WTC11 (cell line): ENCODE data around the gene MAP1A. TPM values are rescaled to one million over a fixed set of nuclear protein-coding genes. Genes with fewer than 3 reads are reported as not detected.

ENCODE experiments used
- ATAC-seq: fragments of 200-7000 bp; cut with Tn5 transposase; 2 replicates; pipeline ENCODE4 v1.10.0; 2021; ENCODE audit warnings: mild to moderate bottlenecking, moderate library complexity
- CTCF ChIA-PET: fragments of 300-600 bp; sonication (Branson Sonifier 250); formaldehyde crosslinking; loops from one replicate; lab custom pipeline; 2021; ENCODE audit warnings: antibody characterized with exemption; lab: Charles Lee
- POLR2A ChIA-PET: fragments of 350-600 bp; sonication (Branson Sonifier 250); formaldehyde crosslinking; loops from one replicate; lab custom pipeline; 2021; ENCODE audit warnings: antibody characterized with exemption; lab: Charles Lee
- DNase-seq: peaks from one replicate; pipeline ENCODE4 v3.0.0; 2021; ENCODE audit warnings: low spot score
- H3K27ac Mint-ChIP-seq: 2 replicates; pipeline ENCODE4 v1.8.0; 2021; ENCODE audit warnings: mixed read lengths
- H3K27me3 Mint-ChIP-seq: 2 replicates; pipeline ENCODE4 v1.8.0; 2021; ENCODE audit warnings: low read depth, mild to moderate bottlenecking, moderate library complexity, mixed read lengths
- H3K36me3 Mint-ChIP-seq: 2 replicates; pipeline ENCODE4 v1.8.0; 2021; ENCODE audit warnings: mixed read lengths
- H3K4me1 Mint-ChIP-seq: 2 replicates; pipeline ENCODE4 v1.8.0; 2022; ENCODE audit warnings: mixed read lengths
- H3K4me3 Mint-ChIP-seq: 2 replicates; pipeline ENCODE4 v1.8.0; 2021; ENCODE audit warnings: mild to moderate bottlenecking, moderate library complexity, mixed read lengths
- H3K9me3 Mint-ChIP-seq: 2 replicates; pipeline ENCODE4 v1.8.0; 2021; ENCODE audit warnings: mixed read lengths
- CBFB ChIP-seq: sonication (generic); formaldehyde crosslinking; IDR thresholded peaks from 2 replicates; pipeline ENCODE4 v1.8.1; 2022; ENCODE audit warnings: mild to moderate bottlenecking, low read depth, missing genetic modification reagents
- ELF4 ChIP-seq: sonication (generic); formaldehyde crosslinking; IDR thresholded peaks from 2 replicates; pipeline ENCODE4 v1.8.1; 2022; ENCODE audit warnings: low read depth, mild to moderate bottlenecking, moderate library complexity, missing genetic modification reagents
- ETV6 ChIP-seq: sonication (generic); formaldehyde crosslinking; IDR thresholded peaks from 2 replicates; pipeline ENCODE4 v1.8.1; 2022; ENCODE audit warnings: mild to moderate bottlenecking, missing genetic modification reagents
- FOXJ3 ChIP-seq: sonication (generic); formaldehyde crosslinking; IDR thresholded peaks from 2 replicates; pipeline ENCODE4 v1.9.0; 2021; ENCODE audit warnings: missing genetic modification reagents, mild to moderate bottlenecking, borderline replicate concordance
- FOXK1 ChIP-seq: sonication (generic); formaldehyde crosslinking; IDR thresholded peaks from 2 replicates; pipeline ENCODE4 v1.8.0; 2022; ENCODE audit warnings: mild to moderate bottlenecking, moderate library complexity, missing genetic modification reagents
- FOXP1 ChIP-seq: sonication (generic); formaldehyde crosslinking; IDR thresholded peaks from 2 replicates; pipeline ENCODE4 v1.8.0; 2022; ENCODE audit warnings: missing genetic modification reagents, mild to moderate bottlenecking, moderate library complexity, borderline replicate concordance
- NFE2L1 ChIP-seq: sonication (generic); formaldehyde crosslinking; IDR thresholded peaks from 2 replicates; pipeline ENCODE4 v1.8.1; 2023; ENCODE audit warnings: missing genetic modification reagents
- OVOL2 ChIP-seq: fragments of 250-450 bp; sonication (Bioruptor Pico); IDR thresholded peaks from 2 replicates; pipeline ENCODE4 v1.9.0; 2021; ENCODE audit warnings: mild to moderate bottlenecking, borderline replicate concordance
- SMAD4 ChIP-seq: sonication (generic); formaldehyde crosslinking; IDR thresholded peaks from 2 replicates; pipeline ENCODE4 v1.8.0; 2022; ENCODE audit warnings: mild to moderate bottlenecking, missing genetic modification reagents
- SOX15 ChIP-seq: fragments of 250-450 bp; sonication (Bioruptor Pico); IDR thresholded peaks from 2 replicates; pipeline ENCODE4 v1.9.0; 2021; ENCODE audit warnings: mild to moderate bottlenecking
- TEAD4 ChIP-seq: sonication (generic); formaldehyde crosslinking; IDR thresholded peaks from 2 replicates; pipeline ENCODE4 v1.8.0; 2022; ENCODE audit warnings: mild to moderate bottlenecking, missing genetic modification reagents
- TP53 ChIP-seq: sonication (generic); formaldehyde crosslinking; IDR thresholded peaks from 2 replicates; pipeline ENCODE4 v1.8.1; 2023; ENCODE audit warnings: mild to moderate bottlenecking, missing genetic modification reagents
- ZNF219 ChIP-seq: sonication (generic); formaldehyde crosslinking; IDR thresholded peaks from 2 replicates; pipeline ENCODE4 v1.8.0; 2023; ENCODE audit warnings: missing genetic modification reagents, mild to moderate bottlenecking, borderline replicate concordance
- ZNF317 ChIP-seq: sonication (generic); formaldehyde crosslinking; IDR thresholded peaks from 2 replicates; pipeline ENCODE4 v1.8.1; 2023; ENCODE audit warnings: low read depth, mild to moderate bottlenecking, moderate library complexity, missing genetic modification reagents, borderline replicate concordance
- ZNF671 ChIP-seq: fragments of 250-450 bp; sonication (Bioruptor Pico); IDR thresholded peaks from 2 replicates; pipeline ENCODE4 v1.8.0; 2021; ENCODE audit warnings: mild to moderate bottlenecking
- total RNA-seq: library from RNA; stranded (reverse); gene quantifications from 3 replicates; pipeline ENCODE4 v1.2.3, GENCODE V29; 2021
- TF ChIP-seq, protein P1 (sequence below): sonication (generic); formaldehyde crosslinking; IDR thresholded peaks from 2 replicates; pipeline ENCODE4 v1.8.1; 2022; ENCODE audit warnings: mild to moderate bottlenecking, moderate library complexity, missing genetic modification reagents
- TF ChIP-seq, protein P2 (sequence below): sonication (generic); formaldehyde crosslinking; conservative IDR thresholded peaks from 2 replicates; pipeline ENCODE4 v1.8.1; 2023; ENCODE audit warnings: mild to moderate bottlenecking, low read depth, missing genetic modification reagents, moderate library complexity
- TF ChIP-seq, protein P3 (sequence below): sonication (generic); formaldehyde crosslinking; IDR thresholded peaks from 2 replicates; pipeline ENCODE4 v1.8.0; 2022; ENCODE audit warnings: mild to moderate bottlenecking, missing genetic modification reagents
- TF ChIP-seq, protein P4 (sequence below): sonication (generic); formaldehyde crosslinking; IDR thresholded peaks from 2 replicates; pipeline ENCODE4 v1.8.1; 2023; ENCODE audit warnings: mild to moderate bottlenecking, missing genetic modification reagents
- TF ChIP-seq, protein P5 (sequence below): sonication (generic); formaldehyde crosslinking; conservative IDR thresholded peaks from 2 replicates; pipeline ENCODE4 v1.8.1; 2022; ENCODE audit warnings: mild to moderate bottlenecking, missing genetic modification reagents

MAP1A gene
- total RNA-seq, 1 experiment from 2014 or later: 2.2 TPM

DNA sequence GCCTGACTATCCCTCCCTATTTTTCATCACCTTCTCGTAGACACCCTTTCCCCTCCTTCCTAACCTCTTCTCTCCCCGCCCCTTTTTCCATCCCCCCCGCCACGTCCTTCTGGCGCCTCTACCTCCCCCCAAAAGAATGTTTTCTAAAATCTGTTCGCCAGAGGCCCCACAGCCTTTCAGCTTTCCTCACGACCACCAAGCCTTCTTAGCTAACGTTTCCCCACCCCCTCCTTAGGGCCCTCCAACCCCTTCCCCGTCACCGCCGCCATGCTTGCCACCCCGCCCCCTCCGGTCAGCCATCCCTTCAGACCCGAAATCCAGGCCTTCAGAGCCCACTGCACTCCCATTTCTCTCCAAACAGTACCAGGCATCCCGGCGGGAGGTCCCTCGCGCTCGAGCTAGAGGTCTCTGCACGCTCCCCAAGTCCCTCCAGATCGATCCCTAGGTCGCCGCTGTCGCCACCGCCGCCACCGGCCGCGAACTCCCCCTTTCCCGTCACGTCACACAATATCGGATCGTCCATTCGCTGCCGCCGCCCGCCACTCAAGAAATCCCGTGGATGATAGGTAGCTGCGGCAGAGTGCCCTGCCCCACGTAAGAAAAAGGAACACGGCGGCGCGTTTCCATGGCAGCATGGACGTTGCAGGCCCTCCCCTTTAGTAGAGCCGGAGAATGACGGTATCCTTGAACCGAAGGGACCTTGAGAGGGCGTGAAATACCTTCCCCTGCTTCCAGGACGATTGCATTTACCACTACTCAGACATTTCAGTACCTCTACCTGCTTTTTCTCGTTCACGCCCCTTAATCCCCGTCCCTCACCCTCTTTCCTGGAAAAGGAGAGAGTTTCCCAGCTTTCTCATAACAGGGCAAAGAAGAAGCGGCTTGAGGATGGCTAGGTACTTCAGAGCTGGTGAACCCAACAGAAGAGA, 24.5 kb upstream of the MAP1A start, which contains the start of gene TP53BP1 (continued):
- no peak for TF ChIP-seq ZNF317 (CRISPR knock-in tag)
- TF ChIP-seq, protein P1, sequence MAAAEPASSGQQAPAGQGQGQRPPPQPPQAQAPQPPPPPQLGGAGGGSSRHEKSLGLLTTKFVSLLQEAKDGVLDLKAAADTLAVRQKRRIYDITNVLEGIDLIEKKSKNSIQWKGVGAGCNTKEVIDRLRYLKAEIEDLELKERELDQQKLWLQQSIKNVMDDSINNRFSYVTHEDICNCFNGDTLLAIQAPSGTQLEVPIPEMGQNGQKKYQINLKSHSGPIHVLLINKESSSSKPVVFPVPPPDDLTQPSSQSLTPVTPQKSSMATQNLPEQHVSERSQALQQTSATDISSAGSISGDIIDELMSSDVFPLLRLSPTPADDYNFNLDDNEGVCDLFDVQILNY (CRISPR knock-in tag): no peak
- no peak for TF ChIP-seq CBFB (CRISPR knock-in tag)
- no peak for TF ChIP-seq OVOL2 (CRISPR knock-in tag)
- TF ChIP-seq ELF4: no peak
- peak; percentile 46; the same call in 1 of the 2 replicates for TF ChIP-seq FOXK1
- TF ChIP-seq SOX15 (CRISPR knock-in tag): no peak
- 0 out of 2 replicates have a peak, but pooled peaks have one; percentile 46 for TF ChIP-seq ETV6 (CRISPR knock-in tag)

DNA sequence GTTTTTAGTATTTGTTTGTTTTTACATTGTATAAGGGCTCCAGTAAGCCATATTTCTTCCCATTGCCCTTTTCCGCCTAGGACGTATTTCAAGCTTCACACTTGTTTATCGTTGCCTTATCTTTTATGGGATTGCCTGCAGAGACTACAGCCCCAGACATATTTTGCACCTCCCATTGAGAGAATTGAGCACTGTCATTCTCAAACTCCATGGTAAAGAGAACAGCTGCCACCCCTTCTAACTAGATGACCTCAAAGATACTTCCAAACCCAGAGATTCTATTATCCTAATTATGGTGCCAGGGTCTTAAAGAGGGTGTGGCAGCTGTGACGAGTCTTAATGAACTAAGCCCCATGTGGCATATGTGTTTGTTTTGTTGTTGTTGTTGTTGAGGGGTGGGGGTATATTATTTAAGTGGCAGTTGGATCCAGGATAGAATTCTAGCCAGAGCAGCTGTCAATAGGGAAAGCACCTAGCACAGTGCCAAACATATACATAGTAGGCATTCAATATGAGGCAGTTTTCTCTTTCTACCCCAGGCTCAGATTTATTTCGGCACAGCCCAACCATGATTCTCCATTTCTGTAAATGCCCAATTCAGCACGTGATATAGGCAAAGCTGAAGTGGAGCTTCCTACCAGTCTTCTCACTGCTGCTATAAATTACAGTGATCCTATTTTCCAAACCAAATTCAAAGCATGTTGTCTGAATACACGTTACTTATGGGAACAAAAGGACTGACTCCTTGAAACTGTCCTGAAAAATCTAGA, 23.5 kb upstream of the MAP1A start:
- Mint-ChIP-seq H3K27ac (peak overlapping the region; percentile 100), H3K4me3 (peak overlapping the region; percentile 95), H3K4me1 (peaks cover 32% of the 10 kb centered on the region), H3K36me3 (peaks cover 26% of the 10 kb centered on the region), H3K27me3 (no peaks in the 10 kb centered on the region), H3K9me3 (no peaks in the 10 kb centered on the region)
- CTCF ChIA-PET: interaction anchor here (0.7 to 5.6 kb wide), 6 partner anchors 11 to 283 kb away, joined by 3 to 80 read pairs (median 6); partner anchors contain the start of gene ELL3
- POLR2A ChIA-PET: interaction anchor here (0.6 to 2.0 kb wide), 4 partner anchors 12 to 349 kb away, joined by 3 to 19 read pairs (median 4); no protein-coding TSS in a partner anchor
- ATAC-seq: no peak
- TF ChIP-seq FOXJ3 (CRISPR knock-in tag) (no peak), FOXK1 (no peak), OVOL2 (CRISPR knock-in tag) (no peak), ZNF219 (CRISPR knock-in tag) (no peak), FOXP1 (no peak), NFE2L1 (CRISPR knock-in tag) (no peak), TP53 (CRISPR knock-in tag) (no peak)
- TF ChIP-seq, protein P2, sequence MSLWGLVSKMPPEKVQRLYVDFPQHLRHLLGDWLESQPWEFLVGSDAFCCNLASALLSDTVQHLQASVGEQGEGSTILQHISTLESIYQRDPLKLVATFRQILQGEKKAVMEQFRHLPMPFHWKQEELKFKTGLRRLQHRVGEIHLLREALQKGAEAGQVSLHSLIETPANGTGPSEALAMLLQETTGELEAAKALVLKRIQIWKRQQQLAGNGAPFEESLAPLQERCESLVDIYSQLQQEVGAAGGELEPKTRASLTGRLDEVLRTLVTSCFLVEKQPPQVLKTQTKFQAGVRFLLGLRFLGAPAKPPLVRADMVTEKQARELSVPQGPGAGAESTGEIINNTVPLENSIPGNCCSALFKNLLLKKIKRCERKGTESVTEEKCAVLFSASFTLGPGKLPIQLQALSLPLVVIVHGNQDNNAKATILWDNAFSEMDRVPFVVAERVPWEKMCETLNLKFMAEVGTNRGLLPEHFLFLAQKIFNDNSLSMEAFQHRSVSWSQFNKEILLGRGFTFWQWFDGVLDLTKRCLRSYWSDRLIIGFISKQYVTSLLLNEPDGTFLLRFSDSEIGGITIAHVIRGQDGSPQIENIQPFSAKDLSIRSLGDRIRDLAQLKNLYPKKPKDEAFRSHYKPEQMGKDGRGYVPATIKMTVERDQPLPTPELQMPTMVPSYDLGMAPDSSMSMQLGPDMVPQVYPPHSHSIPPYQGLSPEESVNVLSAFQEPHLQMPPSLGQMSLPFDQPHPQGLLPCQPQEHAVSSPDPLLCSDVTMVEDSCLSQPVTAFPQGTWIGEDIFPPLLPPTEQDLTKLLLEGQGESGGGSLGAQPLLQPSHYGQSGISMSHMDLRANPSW (CRISPR knock-in tag): no peak
- TF ChIP-seq, protein P3, sequence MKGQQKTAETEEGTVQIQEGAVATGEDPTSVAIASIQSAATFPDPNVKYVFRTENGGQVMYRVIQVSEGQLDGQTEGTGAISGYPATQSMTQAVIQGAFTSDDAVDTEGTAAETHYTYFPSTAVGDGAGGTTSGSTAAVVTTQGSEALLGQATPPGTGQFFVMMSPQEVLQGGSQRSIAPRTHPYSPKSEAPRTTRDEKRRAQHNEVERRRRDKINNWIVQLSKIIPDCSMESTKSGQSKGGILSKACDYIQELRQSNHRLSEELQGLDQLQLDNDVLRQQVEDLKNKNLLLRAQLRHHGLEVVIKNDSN (CRISPR knock-in tag): no peak
- no peak for DNase-seq

DNA sequence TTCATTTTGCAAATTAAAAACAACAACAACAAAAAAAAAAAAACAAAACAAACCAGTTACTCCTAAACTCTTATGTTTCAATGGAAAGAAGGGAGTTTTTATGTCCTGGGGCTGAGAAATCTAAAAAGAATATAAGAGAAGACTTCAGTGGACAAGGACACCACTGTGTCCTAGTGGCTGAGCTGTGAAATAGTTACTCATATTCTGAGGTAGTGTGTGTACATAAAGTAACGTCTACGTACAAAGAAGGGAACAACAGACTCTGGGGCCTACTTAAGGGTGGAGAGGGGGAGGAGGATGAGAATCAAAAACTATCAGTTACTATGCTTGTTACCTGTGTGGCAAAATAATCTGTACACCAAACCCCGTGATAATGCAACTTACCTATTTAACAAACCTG, 18.4 kb upstream of the MAP1A start:
- Mint-ChIP-seq H3K4me3 (no peak overlapping the region), H3K27me3 (no peaks in the 10 kb centered on the region; the same call in 1 of the 2 replicates), H3K36me3 (no peaks in the 10 kb centered on the region), H3K27ac (no peak overlapping the region), H3K4me1 (peaks cover 4% of the 10 kb centered on the region; the same call in 1 of the 2 replicates), H3K9me3 (no peaks in the 10 kb centered on the region)
- DNase-seq (no peak), ATAC-seq (no peak)
- TF ChIP-seq SMAD4 (CRISPR knock-in tag) (no peak), ZNF671 (CRISPR knock-in tag) (no peak), TEAD4 (CRISPR knock-in tag) (no peak), FOXP1 (no peak)
- TF ChIP-seq, protein P4, sequence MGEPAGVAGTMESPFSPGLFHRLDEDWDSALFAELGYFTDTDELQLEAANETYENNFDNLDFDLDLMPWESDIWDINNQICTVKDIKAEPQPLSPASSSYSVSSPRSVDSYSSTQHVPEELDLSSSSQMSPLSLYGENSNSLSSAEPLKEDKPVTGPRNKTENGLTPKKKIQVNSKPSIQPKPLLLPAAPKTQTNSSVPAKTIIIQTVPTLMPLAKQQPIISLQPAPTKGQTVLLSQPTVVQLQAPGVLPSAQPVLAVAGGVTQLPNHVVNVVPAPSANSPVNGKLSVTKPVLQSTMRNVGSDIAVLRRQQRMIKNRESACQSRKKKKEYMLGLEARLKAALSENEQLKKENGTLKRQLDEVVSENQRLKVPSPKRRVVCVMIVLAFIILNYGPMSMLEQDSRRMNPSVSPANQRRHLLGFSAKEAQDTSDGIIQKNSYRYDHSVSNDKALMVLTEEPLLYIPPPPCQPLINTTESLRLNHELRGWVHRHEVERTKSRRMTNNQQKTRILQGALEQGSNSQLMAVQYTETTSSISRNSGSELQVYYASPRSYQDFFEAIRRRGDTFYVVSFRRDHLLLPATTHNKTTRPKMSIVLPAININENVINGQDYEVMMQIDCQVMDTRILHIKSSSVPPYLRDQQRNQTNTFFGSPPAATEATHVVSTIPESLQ: no peak
- TF ChIP-seq, protein P5, sequence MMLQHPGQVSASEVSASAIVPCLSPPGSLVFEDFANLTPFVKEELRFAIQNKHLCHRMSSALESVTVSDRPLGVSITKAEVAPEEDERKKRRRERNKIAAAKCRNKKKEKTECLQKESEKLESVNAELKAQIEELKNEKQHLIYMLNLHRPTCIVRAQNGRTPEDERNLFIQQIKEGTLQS (CRISPR knock-in tag): no peak
- POLR2A ChIA-PET: no interaction called here
- CTCF ChIA-PET: interaction anchor here (1.4 kb wide), 1 partner anchor 15 kb away, joined by 6 read pairs; no protein-coding TSS in a partner anchor
